GM21360 (cell line): ENCODE measurements around the gene INHA.

ENCODE experiments used
- ATAC-seq: cut with Tn5 transposase; IDR thresholded peaks from one replicate; pipeline ENCODE4 v1.9.1; 2021; ENCODE audit warnings: mild to moderate bottlenecking, moderate library complexity; ENCODE audit not compliant: unreplicated experiment

Gene INHA

GRCh38 chr2:219573166-219573565, 1.1 kb downstream of the INHA start:
- ATAC-seq = no peak

GRCh38 chr2:219574484-219575311, 2.6 kb downstream of the INHA start:
- ATAC-seq = no peak

- ATAC-seq = no peak
These were observed 3.7 kb downstream of the INHA start for GRCh38 chr2:219575566-219576504.

DNA sequence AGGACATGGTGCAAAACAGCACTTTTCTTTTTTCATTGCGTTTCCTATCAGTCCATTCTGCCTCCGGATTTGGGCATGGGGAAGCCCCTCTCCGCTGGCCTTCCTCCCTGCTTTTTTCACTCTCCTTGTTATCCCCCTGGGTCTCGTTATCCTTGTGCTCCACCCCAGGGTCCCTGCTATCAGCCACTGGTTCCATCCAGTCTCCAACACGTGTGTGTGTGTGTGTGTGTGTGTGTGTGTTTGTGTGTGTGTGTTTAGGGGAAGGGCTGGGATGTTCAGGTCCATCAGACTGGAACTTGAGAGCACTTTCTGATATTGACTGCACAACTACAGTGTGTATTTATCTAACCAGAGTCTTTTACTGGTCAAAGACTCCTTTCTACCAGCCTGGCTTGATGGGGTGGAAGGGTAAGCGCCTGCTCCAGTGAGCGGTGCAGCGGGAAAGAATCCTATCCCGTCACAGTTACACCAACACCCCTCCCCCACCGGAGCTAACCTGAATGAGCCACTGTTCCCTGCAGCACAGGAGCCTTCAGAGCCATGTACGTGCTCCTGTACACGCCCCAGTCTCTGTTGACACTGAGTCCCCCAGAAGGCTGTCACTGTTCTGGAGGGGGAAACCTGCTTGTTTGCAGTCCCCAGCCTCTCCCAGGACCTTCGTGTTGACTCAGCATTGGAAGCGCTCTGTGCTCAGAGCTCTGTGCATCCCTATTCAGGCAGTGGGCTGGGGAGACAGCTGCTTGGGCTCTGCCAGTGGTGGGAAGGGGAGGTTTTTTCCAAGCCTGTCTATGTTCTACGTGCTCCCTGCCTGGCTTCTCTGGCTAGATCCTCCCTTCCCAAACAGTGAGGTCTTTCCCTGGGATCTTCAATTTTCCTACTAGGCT, 4.6 kb downstream of the INHA start:
- ATAC-seq = no peak

DNA sequence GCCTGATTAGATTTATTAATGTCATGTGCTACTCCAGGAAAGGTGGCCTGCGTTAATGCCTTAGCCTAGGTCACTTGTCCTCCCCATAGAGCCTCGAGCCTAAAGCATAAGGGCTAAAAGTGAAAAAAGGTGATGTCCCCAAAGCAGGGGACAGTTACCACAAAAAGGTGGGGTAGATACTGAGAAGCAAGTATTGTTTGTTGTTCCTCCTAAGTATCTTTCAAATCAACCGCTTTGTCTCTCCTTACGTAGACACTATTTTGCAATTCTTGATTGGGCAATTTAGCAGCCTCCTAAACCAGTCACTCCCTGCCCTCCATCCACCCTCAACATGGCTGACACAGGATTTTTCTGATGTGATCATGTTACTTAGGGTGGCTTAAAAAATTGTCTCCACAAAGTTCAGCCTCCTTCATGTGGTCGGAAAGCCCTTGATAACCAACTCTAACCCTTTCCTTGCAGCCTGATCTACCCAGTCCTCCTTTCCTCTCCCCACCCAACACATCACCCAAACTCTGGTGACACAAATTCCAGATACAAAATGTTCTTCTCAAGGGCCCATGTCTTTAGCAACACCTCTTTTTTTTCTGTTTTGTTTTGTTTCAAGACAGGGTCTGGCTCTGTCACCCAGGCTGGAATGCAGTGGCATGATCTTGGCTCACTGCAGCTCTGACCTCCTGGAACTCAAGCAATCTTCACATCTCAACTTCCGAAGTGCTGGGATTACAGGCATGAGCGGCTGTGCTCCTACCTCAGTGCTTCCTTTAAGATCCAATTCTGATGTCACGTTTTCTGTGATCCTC, 6.9 kb downstream of the INHA start:
- no peak for ATAC-seq

GRCh38 chr2:219581346-219581745, 9.2 kb downstream of the INHA start:
- no peak for ATAC-seq

- ATAC-seq = no peak
These were observed 19.0 kb downstream of the INHA start for GRCh38 chr2:219591091-219591490.

- no peak for ATAC-seq
These were observed 20.6 kb downstream of the INHA start for GRCh38 chr2:219592736-219593135.

GRCh38 chr2:219593154-219593553, 21.0 kb downstream of the INHA start:
- ATAC-seq = no peak

DNA sequence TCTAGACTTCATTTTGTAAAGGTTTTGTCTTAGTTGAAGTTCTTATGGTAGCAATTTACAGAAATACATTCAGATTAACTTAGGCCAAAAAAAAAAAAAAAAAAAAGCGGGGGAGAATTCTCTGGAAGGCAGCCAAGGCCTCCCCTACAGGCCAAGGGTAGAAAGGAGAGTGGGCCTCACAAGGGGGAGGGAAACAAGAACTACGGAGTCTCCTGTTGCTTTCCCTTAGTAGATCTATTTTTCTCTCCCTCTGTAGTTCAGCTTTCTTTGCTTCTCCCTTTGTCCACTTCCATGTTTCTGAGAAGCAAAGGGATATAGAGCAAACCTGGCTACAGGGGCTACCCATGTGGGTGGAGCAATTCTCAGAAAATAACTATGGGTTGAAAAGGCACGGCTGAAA, 23.1 kb downstream of the INHA start:
- ATAC-seq = no peak

GRCh38 chr2:219596954-219597551, 24.9 kb downstream of the INHA start:
- ATAC-seq = no peak

DNA sequence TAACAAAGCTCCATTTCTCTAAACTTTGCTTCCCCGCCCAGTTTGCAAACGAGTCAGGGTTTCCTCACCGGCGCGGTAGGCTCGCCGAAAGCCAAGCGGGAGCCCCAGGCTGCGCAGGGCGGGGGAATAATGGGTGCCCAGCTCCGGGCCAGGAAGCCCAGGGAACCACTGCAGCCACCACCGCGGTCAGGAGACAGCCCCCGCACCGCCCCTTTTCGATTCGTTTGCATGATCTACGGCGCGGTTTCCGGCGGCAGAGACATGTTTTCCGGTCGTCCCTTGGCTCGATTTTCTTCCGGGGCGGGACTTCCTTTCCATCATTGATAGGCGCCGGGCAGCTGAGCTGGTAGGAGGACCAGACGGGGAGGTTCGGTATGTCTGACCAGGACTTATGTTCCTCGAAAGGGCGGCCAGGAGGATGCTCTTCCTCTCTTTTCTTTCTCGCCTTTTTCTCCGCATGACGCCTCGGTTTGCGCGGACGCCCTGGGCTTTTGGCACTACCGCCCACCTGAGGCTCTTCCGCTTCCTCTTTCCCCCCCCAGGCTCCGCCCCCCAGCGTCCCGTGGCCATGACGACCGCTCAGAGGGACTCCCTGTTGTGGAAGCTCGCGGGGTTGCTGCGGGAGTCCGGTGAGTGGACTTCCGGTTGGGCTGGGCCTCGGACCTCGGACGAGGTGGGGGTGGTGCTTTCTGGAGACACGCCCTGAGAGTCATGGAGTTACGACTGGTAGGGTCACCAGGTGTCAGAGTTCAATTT, 25.6 kb downstream of the INHA start, which contains the start of gene STK11IP:
STK11IP (plus strand) TSS at position 306 of the 756 bp plus-strand sequence; CDS start at position 569, 263 bp downstream.
- peak; percentile 93 for ATAC-seq

DNA sequence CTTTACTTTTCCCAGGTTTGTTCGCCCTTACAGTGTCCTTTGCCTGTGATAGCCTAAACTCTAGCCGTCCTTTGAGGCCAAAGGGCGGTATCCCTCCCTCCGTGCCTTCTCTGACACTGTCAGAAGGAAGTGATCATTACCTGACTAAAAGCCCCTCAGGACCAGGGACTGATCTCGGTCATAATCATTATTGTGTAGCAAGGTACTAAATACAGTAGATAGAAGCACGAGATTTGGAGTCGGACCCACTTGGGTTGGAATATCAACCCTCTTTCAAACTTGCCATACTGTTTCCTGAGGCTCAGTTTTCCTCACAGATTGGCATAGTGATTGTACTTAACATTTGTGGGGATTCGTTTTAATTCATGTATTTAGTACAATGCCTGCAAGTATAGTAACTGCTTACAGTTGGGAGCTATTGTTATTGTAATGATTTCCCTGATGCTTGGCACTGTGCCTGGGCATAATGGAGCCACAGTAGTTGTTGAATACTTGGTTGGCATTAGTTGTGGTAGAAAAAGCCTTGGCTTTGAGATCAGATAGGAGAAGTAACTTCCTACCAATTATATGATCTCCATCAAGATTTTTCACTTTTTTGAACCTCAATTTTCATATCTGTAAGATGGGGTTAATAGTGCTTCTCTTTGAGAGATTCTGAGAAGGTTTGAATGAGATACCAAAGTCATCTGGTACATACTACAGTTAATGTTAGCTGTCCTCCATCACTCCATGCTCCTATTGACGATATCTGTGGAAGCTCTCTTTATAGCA, 26.4 kb downstream of the INHA start:
- ATAC-seq = no peak

DNA sequence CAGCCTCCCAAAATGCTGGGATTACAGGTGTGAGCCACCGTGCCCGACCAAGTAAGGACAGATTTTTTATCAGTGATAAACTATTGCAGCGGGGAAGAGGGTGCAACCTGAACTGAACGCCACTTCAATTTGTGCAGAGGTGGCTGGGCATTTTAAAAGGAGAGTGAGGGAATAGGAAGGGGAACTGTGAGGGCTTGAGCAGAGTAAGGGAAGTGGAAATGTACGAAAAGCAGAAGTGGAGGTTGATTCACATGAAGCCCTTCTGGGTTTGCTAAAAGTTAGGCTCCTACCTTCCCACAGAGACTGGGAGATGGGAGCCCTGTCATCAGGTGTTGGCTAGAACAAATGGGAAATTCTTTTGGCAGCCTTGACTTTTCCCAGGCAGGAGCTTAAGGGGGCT, 31.7 kb downstream of the INHA start:
- no peak for ATAC-seq

DNA sequence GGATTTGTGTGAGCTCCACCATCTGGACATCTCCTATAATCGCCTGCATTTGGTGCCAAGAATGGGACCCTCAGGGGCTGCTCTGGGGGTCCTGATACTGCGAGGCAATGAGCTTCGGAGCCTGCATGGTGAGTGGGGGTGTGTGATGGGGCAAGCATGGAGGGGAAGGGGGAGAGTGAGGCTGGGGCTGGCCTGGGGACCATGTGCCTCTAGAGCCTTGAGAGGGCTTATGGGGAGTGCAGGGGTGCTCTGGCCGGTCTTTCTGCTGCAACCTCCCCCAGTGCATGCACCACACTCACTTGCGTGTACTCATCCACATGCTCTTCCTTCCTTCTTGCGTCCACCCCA, 33.5 kb downstream of the INHA start:
- ATAC-seq = no peak

- no peak for ATAC-seq
These were observed 35.8 kb downstream of the INHA start for GRCh38 chr2:219607931-219608330.

DNA sequence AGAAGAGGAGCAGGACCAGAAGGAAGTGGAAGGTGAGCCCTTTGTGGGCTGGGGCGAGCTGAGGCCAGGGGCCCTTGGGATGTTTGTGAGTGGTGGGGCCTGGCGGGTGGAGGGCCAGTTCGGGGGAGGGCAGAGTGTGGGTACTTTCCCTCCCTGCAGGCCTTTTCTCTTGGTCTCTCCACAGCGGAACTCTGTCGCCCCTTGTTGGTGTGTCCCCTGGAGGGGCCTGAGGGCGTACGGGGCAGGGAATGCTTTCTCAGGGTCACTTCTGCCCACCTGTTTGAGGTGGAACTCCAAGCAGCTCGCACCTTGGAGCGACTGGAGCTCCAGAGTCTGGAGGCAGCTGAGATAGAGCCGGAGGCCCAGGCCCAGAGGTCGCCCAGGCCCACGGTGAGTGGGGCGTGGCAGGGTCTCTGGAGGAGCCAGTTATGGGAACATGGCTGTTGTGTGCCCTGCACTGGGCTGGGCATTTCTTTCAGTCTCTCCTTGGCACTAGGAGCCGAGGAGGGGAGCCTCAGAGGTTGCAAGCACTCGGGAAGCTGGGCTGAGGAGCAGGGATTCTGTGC, 36.4 kb downstream of the INHA start:
- no peak for ATAC-seq
